ENCODE data around the gene CLIC1.
A peak's percentile ranks its signal among the peaks of the same experiment; 100 is the strongest.

- TF ChIP-seq CTCF (IDR thresholded peaks at IDR 0.05) (peak in 5 of 12 donors; percentile 9 to 39 (median 29)), POLR2A (IDR thresholded peaks at IDR 0.05) (no peak)
Measured at GRCh38 chr6:31689249-31690110, 46.9 kb downstream of the CLIC1 start.
